Dedifferentiated amniotic fluid mesenchymal stem cell (primary cell): ENCODE measurements around the gene ABHD12.
"Not testable (repeated sequence)": the region's sequence is repeated elsewhere in the genome, so short reads cannot be mapped to it uniquely, and the experiment has no call there.

Source experiments
- DNase-seq: peaks from one replicate; pipeline ENCODE4 v3.0.0-alpha.2; 2016; ENCODE audit errors: extremely low spot score

ABHD12 gene

GRCh38 chr20:25353747-25354705 is 36.6 kb downstream of the ABHD12 start:
- no peak for DNase-seq

GRCh38 chr20:25353353-25353746 is 37.3 kb downstream of the ABHD12 start:
- DNase-seq: no peak

- no peak for DNase-seq
These were observed 37.9 kb downstream of the ABHD12 start for GRCh38 chr20:25352746-25353145.

GRCh38 chr20:25351024-25351360 is 39.6 kb downstream of the ABHD12 start:
- no peak for DNase-seq

- no peak for DNase-seq
These were observed 44.3 kb downstream of the ABHD12 start for GRCh38 chr20:25346349-25346748.

GRCh38 chr20:25345721-25346120 is 44.9 kb downstream of the ABHD12 start:
- DNase-seq: no peak

GRCh38 chr20:25344634-25345033 is 46.0 kb downstream of the ABHD12 start:
- no peak for DNase-seq

GRCh38 chr20:25341716-25342680 is 48.6 kb downstream of the ABHD12 start:
- no peak for DNase-seq

GRCh38 chr20:25340380-25340779 is 50.3 kb downstream of the ABHD12 start:
- no peak for DNase-seq

- no peak for DNase-seq
These were observed 51.0 kb downstream of the ABHD12 start for GRCh38 chr20:25339608-25340007.

GRCh38 chr20:25338112-25339023 is 52.3 kb downstream of the ABHD12 start:
- no peak for DNase-seq

GRCh38 chr20:25336561-25337422 is 53.8 kb downstream of the ABHD12 start:
- no peak for DNase-seq

GRCh38 chr20:25334972-25335371 is 55.7 kb downstream of the ABHD12 start:
- not testable (repeated sequence) for DNase-seq

- DNase-seq: no peak
These were observed 61.6 kb downstream of the ABHD12 start for GRCh38 chr20:25328954-25329498.

GRCh38 chr20:25327521-25328235 is 63.0 kb downstream of the ABHD12 start:
- no peak for DNase-seq

- DNase-seq: no peak
These were observed 64.6 kb downstream of the ABHD12 start for GRCh38 chr20:25325997-25326396.

- no peak for DNase-seq
These were observed 65.6 kb downstream of the ABHD12 start for GRCh38 chr20:25325073-25325472.

- no peak for DNase-seq
These were observed 66.2 kb downstream of the ABHD12 start for GRCh38 chr20:25324412-25324811.

GRCh38 chr20:25323496-25324246 is 67.0 kb downstream of the ABHD12 start:
- no peak for DNase-seq
